Activated effector memory CD4-positive, alpha-beta T cell treated with anti-CD3 and anti-CD28 coated beads, Interleukin-2, amount 50 U/mL, for 16 hours (primary cell): ENCODE measurements around the gene FOXJ1.

Source experiments
- DNase-seq: peaks from one replicate; pipeline ENCODE4 v3.0.0-alpha.2; 2020

FOXJ1 gene

DNA sequence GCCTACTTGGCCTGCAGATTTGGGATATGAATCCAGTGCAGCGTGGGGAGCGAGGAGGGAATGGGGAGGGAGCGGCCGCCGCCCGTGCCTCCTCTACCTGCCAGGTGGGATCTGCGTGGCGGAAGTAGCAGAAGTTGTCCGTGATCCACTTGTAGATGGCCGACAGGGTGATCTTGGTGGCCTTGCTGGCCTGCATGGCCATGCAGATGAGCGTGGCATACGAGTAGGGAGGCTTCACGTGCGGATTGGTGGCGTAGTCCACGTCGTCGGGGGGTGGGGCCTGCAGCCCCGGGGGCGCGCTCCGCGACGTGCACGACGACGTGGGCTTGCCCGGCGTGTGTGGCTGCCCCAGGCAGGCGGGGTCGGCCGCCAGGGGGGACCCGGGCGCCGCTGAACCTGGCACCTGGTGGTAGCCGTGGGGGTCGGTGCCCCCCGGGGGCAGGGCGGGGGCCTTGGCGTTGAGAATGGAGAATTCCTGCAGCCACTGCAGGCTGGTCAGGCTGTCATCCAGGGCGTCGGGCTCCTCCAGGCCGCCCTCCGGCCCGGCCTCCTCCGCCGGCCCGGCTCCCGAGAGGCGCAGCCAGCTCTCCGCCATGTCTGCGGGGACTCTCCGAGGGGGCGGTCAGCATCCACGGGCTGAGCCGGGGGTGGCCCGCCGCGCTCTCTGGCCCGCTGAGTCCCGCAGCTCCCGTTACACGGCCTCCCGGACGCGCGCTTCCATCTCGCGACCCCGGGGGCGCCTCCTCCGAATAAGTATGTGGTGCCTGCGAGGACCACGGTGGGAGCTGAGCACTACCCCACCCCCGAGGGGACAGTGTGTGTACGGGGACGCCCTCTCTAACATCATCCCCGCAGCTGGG, 1.0 kb downstream of the FOXJ1 start:
- DNase-seq: peak; percentile 72

DNA sequence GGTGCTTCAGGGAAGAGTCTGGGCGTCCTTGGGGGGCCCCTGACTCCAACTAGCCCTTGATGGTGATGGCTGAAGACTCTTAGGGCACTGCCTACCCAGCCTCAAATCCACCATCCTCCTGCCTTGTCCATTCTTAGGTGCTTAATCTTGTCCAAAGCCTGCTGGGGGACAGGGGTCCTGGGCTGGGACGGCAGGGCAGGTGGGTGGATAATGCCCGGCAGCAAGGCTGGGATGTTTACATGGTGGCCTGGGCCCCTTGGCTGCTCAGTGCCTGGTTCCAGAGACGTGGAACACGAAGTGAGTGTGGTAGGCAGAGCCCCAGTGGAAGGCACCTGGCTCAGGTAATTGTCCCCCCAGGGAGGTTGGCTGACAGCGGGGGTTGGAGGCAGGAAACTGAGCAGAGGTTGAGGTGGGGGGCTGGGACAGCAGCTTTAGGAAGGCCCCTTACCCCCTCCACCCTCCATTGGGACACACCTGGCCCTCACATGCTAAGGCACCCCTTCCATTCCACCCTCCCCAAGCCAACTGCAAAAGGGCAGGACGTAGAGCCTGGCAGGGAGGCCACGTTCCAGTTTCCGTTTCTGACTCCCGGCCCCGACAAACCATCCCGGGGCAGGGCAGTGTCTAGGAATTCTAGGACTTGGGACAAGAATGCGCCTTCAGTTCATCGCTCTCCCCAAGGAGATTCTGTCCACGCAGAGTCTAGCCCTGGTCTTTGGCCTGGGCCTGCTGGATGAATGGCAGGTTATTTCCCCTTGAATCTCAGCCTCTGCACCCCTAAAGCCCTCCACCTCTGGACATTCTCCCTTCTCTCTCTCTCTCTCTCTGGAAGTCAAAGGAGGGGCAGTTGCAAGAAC, 1.9 kb downstream of the FOXJ1 start:
- DNase-seq: no peak

DNA sequence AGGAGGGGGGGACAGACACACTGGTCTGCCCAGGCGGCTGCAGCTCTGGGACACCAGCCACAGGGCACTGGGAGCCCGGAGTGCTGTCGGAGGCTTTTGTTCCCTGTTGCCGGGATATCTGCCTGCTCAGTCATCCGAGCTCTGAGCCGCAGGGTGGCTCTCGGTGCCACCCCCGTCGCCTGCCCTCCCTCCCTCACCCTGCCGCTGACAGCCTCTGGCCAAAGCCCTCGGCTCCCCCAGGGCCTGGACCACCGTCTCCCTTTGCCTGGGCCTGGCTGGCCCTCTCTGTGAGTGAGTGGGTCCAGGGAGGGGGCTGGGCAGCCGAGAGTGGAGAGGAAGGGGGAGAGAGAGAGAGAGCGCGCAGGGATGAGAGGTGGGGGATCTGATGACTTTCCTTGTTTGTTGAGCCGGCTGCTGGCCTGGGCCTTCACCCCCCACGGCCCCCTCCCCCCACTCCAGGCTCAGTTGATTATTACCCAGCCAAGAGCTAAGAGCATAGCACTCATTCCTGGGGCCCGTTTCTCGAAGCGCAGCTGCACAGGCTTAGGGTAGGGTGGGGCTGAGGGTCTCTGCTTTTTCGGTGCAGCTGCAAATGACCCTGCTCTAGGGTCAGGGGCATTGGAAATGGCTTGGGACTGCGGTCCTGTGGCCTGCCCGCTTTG, 2.7 kb downstream of the FOXJ1 start:
- no peak for DNase-seq

DNA sequence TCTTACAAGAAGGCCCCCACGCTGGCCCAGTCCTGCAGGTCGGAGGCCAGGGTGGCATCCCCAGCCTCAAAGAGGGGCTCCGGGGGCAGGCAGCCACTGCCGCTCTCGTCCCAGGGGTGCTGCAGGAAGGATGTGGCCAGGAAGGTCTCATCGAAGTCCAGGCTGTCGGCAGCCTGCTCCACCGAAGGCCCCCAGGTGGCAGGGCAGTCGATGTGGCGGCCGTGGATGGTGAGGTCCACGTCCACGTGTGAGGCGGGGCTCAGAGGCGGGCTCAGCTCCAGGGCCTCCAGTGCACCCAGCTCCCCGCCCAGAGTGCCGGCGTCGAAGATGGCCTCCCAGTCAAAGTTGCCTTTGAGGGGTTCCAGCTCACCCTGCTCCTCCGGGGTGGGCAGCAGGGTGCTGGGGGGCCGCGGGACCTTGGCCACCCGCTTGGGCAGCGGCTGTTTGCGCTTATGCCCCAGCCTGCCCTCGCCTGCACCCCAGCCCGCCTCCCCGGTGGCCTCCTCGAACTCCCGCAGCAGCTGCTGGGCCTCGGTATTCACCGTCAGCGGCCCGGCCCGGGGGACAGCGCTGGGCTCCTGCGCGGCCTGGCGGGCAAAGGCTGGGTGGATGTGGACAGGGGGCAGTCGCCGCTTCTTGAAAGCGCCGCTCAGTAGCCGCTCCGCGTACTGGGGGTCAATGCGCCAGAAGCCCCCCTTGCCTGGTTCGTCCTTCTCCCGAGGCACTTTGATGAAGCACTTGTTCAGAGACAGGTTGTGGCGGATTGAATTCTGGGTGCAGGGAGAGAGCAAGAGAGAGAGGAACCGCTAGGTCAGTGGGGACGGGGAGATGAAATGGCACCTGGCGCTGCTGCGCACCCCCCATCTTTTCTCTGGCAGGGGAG, 3.5 kb downstream of the FOXJ1 start:
- no peak for DNase-seq

DNA sequence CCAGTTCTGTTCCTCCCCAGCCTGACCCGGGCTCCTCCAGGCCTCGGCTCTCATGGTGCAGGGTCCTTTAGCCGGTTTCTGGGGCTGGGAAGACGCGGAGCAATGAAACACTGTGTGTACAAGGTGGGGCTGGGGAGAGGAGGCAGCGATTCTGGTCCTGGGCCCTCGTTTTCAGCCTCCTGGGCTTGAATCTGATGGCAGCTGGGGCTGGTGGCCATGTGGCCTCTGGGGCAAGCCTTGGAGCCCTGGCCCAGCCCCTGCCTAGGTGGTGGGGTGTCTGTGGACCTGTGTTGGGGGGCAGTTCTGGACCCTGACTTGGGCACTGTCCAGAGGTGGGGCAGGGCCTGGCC, 4.1 kb downstream of the FOXJ1 start:
- no peak for DNase-seq

DNA sequence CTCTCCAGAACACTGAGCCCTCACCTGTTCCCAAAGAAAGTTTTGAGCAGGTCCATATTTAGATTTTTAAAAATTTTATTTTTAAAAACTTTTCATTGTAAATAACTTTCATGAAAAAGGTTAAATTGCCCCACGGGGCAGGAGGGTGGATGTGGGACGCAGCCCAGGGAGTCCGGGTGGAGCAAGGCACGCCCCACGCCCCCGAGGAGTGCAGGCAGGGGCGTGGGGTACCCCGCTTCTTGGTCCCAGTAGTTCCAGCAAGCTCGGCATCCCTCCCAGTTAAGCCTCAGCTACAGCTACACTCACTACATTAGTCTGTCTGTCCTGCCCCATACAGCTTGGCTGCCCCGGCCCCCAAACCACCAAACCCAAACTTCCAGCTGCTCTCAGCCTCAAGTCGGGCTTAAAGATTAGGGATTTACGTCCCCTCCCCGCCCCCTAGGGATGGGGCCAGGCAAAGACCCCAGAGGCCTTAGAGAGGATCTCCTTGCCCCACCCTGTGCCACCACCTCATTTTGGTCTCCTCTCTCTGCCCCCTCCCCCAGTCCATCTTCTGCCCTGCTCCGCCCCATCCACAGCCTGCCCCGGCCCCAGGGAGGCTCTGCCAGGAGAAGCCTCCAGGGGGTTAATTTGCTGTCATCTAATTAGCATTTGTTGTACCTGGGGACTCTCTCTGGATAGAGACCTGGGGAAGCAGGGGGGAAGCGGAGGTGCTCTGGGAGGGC, 4.6 kb downstream of the FOXJ1 start:
- DNase-seq: no peak

DNA sequence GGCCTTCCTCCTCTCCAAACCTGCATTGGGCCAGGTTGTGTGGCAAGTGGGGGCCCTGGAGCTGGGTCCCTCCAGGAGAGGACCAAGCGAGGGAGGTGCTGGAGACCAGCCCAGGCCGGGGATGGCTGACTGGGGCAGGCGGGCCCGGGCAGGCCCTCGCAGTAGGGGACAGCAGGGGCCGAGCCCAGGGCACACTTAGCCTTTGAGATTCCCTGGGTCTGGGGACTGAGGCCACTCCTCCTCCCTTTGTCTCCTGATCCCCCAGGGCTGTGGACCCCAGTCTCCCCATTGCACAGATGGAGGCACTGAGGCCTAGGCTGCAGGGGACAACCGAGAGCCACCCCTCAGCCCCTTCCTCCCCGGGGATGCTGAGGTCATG, 5.2 kb downstream of the FOXJ1 start:
- no peak for DNase-seq

DNA sequence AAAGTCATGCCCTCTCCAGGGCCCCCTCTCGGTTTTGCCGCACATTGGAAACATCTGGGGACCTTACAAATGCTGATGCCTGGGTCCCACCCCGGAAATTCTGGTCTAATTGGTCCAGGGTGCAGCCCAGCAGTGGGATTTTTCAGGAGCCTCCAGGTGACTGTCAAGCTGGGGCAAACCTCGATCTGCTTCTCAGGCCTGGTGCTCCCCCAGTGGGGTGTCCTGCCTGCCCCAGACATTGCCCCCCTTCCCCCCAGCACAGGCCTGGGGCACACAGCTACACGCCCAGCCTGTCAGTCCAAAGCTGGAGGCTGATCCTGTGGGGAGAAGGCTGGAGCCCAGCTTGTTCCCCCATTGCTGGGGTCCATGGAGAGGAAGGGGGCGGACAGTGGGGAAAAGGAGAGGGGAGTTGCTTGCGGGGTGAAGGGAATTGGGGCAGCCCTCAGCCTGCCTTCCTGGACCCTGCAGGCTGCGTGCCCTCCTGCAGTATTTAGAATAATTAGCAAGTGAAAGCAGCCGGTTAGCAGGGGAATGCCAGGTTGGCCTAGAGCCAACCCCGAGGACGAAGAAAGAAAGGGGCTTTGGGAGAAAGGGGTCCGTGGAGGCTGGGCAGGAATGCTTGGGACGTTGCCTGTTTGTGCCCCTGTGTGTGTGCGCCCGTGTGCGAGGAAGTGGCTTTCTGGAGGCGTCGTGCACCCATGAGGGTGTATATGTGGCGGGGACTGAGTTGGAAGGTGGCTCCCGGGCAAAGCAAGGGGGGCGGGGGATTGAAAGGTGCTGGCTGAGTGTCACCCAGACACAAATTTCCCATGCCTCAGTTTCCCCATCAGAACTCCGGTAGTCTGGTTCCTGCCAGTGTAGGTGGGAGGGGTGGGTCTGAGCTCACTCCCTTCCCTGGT, 5.9 kb downstream of the FOXJ1 start:
- no peak for DNase-seq

DNA sequence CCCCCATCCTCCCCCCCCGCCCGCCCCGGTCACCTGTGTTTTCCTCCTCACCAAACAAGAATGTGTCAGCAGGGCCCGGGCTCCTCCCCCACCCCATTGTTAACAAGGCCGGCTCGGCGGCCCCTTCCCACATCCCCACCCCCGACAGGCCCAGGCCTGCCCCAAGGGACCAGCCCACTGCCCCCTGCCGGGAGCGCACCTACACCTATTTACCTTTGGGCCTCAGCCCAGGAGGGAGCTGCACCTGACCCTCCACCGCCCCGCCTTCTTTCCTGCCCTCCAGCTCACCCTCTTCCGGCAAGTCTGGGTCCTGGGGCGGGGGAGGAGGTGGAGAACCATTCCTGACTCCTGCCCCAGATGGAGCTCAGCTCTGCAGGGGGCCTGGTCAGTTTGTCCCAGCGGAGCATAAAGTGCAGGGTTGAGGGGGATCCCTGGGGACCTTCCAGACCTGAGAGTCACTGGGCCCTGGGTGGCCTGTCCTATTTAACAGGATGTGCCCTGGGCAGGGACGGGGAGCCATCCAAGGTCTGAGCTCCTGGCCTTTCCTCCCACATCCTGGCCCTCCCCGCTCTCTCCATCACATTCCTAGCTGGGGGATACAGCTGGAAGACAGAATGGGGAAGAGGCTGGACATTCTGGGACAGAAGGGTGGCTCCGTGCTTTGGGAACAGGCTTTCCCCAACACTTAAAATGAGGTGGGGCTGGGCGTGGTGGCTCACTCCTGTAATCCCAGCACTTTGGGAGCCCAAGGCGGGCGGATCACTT, 8.3 kb downstream of the FOXJ1 start:
- no peak for DNase-seq

DNA sequence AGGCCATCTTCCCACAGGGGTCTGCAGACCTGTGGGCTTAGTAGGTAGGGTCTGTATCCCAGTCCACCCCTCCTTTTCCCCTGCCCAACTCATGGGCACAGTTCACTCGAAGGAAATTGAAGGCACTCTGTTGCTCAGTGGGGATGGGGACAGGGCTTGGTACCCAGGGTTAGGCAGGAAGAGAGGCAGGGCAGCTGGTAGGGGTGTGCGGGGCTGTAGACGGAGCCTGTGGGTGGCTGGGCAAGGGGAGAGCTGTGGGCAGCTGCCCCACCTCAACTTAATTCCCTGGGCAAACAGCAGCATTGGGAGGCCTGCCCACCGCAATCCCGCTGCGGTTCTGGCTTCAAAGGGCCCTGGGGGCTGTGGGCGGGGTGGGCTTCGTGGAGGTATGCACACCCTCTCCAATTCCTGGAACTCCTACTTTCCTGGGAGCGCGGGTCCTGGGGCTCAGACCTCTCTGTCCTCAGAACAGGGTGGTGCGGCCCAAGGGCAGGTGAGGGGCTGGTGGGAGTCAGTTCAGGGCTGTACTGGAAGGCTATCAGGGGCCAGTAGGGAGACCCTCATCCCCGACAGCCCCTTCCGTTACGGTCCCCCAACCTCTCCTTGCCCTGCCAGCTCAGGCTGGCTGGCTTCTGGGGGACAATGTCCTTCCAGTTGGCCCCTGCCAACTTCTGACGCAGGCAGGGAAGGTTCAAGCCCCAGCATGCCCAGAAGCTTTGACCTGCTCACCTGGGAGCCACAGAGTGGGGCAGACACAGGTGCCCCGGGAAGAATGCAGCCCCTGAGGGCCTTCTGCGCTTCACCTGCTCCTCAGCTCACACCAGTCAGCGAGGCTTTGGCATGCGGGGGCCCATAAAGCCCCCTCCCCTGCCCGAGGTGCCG, 9.1 kb downstream of the FOXJ1 start:
- no peak for DNase-seq

DNA sequence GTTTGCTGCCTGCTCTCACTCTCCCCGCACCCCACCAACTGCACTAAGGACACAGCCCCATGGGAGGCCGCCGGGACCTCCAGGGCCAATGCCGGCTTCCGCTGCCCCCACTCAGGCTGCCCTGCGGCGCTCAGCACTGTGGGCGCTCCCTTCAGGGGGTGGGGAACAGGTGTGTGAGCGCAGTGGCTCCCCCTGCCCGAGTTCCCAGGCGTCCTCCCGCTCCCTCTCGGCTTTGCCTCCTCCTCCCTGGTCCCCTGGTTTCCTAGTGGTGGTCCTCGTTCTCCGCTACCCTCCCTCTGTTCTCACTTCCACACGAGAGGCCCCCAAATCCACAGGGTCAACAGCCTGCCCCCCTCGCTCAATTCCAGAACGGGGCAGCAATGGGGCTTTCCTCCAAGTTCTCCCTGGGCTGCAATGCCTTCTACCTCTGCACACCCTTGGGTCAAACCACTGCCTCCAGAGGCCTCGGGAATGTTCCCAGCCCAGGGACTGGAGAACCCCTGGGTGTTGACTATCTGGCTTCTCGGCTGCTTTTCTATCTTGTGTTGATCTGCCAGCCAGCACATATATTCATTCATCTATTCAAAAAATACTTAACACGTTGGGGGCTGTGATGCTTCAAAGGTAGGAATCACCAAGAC, 9.9 kb downstream of the FOXJ1 start:
- no peak for DNase-seq

DNA sequence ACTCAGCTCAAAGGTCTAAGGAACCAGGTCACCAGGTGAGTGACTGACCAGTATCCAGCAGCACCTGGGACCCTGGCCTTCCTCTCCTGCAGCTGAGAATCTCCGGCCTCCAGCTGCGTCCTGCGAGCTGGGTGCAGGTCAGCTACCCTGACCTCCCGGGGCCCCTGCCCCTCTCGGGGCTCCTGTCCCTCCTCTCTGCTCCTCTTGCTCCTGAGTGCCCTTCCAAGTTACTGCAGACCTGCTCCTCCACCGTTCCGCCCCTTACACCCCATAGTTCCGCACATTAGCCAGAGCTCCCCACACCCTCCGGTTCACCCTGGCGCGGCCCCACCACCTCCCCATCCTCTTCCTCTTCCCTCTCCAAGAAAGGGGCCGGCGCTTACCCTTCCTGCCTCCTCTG, 10.6 kb downstream of the FOXJ1 start:
- DNase-seq: no peak

DNA sequence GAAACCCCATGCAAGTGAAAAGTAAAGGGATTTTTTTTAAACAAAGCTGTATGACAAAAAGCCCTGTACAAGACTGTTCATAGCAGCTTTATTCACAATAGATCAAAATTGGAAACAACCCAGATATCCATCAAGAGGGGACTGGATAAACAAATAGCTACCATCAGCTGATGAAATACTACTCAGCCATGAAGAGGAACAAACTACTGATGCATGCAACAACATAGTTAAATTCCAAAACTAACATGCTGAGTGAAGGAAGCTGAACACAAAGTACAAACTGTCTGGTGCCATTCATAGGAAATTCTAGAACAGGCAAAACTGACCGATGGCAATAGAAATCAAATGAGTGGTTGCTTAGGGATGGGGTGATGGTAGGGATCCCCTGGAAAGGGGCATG, 15.1 kb downstream of the FOXJ1 start:
- no peak for DNase-seq

DNA sequence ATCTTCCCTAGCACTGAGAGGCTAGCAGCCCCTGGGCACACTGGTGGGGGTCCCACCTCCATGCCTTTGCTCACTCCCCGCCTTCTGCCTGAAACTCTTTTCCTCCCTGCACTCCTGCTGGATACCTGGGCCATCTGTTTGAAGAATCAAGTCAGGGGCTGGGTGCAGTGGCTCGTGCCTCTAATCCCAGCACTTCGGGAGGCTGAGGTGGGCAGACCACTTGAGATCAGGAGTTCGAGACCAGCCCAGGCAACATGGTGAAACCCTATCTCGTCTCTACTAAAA, 15.7 kb downstream of the FOXJ1 start:
- no peak for DNase-seq

DNA sequence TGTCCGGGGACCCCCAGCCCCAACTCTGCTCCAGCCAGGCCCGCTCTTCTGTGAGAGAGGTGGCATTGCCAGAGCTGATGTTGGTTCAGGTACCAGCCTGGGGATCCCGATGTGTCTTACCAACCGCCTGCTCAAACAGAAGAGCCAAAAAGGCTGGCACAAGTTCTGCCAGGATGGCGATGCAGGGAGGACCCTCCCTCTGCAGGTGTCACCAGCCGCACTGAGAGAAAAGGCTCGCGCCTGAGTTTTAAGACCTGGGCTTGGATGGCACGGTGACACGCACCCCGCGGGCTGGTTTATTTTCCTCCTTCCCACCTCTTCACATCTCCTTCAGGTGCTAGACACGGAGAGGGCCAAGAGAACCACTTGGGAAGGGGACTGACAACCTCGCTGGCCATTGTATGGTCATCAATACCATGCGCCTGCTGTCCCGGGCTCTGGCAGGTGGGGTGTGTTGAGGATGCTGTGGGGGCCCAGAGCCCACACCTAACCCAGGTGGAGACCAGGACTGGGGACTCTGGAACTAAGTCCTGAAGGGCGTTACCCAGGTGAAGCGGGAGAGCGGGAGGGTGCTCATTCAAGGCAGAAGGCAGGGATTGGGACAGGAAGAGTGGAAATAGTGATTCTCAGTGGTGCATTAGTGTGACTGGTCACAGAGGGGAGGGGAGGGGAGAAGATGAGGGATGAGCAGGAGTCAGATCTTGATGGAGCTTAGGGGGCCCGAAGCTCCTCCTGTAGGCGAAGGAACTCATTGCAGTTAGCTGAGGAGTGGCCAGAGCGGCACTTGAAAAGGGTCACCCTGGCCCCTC, 16.3 kb downstream of the FOXJ1 start:
- DNase-seq: no peak

DNA sequence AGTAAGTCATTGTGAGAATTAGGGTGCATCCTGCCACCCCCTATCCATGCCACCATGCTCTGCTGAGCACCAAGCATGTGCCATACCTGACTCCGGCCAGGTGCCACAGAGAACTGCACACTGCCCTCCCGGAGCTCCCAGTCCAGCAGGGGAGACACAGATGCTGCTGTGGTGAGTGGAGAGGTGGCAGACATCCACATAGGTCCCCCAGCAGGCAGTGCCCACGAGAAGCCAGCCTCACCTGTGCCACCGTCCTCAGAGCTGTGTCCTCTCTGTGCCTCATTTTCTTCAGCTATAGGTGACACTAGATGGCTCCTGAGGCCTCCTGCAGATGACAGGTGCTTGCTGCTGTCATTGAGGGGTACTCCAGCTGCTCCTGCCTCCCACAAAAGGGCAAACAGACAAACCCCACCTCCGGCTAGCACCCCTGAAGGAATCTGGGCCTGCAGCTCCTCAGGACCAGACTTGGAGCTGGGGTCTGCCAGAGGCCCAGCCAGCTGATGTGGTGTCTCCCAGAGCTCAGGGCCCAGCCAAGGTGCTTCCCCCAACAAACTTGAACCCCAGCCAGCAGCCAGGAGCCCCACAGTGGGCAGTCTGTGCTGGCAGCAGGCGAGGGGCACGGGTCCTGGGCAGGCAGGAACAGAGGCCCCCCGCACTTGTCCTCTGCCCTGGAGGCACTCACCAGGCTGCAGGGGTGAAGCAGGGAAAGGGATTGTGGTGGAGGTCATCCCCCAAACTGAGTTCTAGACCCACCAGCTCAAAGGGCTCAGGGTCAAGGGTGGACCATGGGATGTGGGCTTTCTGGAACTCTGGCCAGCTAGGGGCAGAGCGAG, 17.1 kb downstream of the FOXJ1 start:
- DNase-seq: no peak

DNA sequence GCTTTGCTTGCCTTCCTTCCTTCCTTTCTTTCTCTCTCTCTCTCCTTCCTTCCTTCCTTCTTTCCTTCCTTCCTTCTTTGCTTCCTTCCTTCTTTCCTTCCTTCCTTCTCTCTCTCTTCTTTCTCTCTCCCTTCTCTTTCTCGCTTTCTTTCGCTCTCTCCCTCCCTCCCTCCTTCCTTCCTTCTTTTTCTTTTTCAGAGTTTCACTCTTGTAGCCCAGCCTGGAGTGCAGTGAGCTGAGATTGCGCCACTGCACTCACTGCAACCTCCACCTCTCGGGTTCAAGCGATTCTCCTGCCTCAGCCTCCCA, 17.9 kb downstream of the FOXJ1 start:
- DNase-seq: no peak
